Measurements from ENCODE around the gene TFAP2A. TPM values are rescaled to one million over a fixed set of nuclear protein-coding genes. Genes with fewer than 3 reads are reported as not detected.

The TFAP2A gene
- total RNA-seq, 2 donors from 2014 or later, result 0.12 TPM; not detected in 1

DNA sequence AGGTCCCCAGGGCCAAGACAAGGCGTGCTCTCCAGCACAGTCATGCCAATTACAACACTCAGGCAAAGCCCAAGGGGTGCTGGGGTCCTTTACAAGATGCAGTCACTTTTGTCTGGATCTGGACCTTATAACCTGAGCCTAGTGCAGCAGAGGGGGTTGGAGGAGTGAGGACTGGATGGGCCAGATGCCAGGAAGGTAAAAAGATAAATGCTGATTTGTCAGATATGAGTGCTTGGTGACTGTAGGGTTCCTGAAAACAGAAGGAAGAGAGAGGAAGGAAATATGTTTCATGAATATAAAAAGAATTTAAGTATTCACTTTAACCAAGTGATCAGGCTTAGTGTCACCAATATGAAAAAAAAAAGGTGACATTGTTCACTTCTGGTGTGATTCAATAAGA, 43.4 kb upstream of the TFAP2A start:
- no peaks in the 10 kb centered on the region for H3K4me1 ChIP-seq
- no peaks in the 10 kb centered on the region for H3K9me3 ChIP-seq
- TF ChIP-seq, protein P1, sequence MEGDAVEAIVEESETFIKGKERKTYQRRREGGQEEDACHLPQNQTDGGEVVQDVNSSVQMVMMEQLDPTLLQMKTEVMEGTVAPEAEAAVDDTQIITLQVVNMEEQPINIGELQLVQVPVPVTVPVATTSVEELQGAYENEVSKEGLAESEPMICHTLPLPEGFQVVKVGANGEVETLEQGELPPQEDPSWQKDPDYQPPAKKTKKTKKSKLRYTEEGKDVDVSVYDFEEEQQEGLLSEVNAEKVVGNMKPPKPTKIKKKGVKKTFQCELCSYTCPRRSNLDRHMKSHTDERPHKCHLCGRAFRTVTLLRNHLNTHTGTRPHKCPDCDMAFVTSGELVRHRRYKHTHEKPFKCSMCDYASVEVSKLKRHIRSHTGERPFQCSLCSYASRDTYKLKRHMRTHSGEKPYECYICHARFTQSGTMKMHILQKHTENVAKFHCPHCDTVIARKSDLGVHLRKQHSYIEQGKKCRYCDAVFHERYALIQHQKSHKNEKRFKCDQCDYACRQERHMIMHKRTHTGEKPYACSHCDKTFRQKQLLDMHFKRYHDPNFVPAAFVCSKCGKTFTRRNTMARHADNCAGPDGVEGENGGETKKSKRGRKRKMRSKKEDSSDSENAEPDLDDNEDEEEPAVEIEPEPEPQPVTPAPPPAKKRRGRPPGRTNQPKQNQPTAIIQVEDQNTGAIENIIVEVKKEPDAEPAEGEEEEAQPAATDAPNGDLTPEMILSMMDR (IDR thresholded peaks at IDR 0.05), result no peak
- no peak overlapping the region for H3K4me3 ChIP-seq
- DNase-seq (ENCODE audit: low spot score), result no peak
- no peaks in the 10 kb centered on the region for H3K36me3 ChIP-seq
- H3K27me3 ChIP-seq, result no peaks in the 10 kb centered on the region
- no peak overlapping the region for H3K27ac ChIP-seq

DNA sequence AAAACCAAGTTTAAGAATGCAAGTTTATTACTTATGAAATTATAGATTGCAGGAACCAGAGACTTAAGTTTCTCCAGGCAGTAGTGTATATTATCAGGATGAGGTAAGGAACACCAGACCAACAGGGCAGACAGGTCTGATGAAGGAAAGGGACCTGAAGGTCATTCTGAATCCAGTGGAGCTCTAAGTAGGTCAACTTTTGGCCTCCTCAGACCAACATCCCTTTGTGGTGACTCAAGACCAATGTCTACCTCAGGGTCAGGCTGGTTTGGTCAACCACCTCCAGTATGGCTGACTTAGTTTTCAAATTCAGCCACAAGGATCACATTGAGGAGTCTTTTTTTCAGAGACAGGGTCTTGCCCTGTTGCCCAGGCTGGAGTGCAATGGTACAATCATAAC, 38.7 kb upstream of the TFAP2A start:
- no peaks in the 10 kb centered on the region for H3K27me3 ChIP-seq
- no peak overlapping the region for H3K27ac ChIP-seq
- H3K4me3 ChIP-seq, result no peak overlapping the region
- H3K36me3 ChIP-seq, result no peaks in the 10 kb centered on the region
- H3K9me3 ChIP-seq, result no peaks in the 10 kb centered on the region
- no peaks in the 10 kb centered on the region for H3K4me1 ChIP-seq
- TF ChIP-seq, protein P1 (IDR thresholded peaks at IDR 0.05), result no peak
- DNase-seq (ENCODE audit: low spot score), result no peak

DNA sequence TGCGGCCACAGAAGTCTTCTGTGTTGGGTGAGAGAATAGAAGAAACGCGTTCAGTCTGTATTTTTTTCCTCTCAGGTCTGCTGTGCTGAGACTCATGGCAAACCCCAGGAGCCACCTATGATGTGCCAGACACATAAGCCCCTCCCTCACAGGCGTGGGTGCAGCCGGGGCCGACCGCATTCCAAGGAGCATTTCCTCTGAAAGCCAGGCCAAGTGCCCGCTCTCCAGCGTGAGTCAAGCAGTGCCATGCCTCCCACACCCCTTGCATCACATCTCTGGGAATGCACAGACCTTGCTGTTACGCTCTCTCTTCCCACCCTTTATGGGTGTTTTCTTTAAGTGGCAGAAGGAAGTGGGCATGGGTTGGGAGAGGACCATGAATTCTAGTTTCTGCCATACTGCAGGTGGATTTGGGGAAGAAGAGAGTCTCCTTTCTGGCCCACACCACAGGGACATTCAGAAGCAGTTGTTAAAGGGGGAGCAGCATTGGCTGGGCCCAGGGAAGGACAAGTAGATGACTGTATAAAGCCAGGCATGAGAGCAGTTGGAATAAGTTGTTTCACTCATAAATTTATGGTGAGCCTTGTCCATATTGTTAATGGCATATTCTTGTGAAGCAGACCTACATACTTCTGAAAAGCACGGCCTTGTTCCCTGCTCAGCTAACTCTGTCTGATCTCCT, 37.1 kb upstream of the TFAP2A start:
- Histone ChIP-seq H3K9me3 (no peaks in the 10 kb centered on the region), H3K27ac (no peak overlapping the region), H3K4me3 (no peak overlapping the region), H3K36me3 (no peaks in the 10 kb centered on the region), H3K4me1 (no peaks in the 10 kb centered on the region), H3K27me3 (no peaks in the 10 kb centered on the region)
- TF ChIP-seq, protein P1 (IDR thresholded peaks at IDR 0.05), result no peak
- no peak for DNase-seq (ENCODE audit: low spot score)

DNA sequence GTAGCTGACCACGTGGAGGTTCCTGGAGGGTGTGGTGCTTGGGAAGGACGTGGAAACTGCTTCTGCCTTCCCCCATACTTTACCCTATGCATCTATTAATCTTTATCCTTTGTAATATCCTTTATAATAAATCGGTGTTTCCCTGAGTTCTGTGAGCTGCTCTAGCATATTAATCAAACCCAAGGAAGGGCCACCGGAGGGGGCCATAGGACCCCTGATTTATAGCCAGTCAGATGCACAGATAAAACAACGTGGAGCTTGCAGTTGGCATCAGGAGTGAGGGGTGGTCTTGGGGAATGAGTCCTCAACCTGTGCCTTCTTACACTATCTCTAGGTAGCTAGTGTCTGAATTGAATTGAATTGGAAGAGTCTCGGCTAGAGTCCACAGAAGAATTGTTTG, 36.5 kb upstream of the TFAP2A start:
- Histone ChIP-seq H3K27ac (no peak overlapping the region), H3K36me3 (no peaks in the 10 kb centered on the region), H3K4me3 (no peak overlapping the region), H3K4me1 (no peaks in the 10 kb centered on the region), H3K27me3 (no peaks in the 10 kb centered on the region), H3K9me3 (no peaks in the 10 kb centered on the region)
- TF ChIP-seq, protein P1 (IDR thresholded peaks at IDR 0.05), result no peak
- no peak for DNase-seq (ENCODE audit: low spot score)

DNA sequence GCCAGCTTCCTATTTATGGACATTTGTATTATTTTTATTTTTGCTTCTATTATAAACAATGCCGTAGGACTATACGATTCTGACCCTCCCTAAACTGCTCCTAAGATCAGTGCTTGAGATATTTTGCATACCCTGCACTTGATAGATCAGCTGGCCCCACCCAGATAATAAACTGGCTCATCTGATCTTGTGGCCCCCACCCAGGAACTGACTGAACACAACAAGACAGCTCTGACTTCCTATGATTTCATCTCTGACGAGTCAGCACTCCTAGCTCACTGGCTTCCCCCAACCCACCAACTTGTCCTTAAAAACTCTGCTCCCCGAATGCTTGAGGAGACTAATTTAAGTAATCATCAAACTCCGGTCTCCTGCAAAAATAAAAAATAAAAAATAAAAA, 34.9 kb upstream of the TFAP2A start:
- no peaks in the 10 kb centered on the region for H3K27me3 ChIP-seq

More for the DNA sequence above, 34.9 kb upstream of the TFAP2A start:
- TF ChIP-seq, protein P1 (IDR thresholded peaks at IDR 0.05), result no peak
- H3K4me1 ChIP-seq, result no peaks in the 10 kb centered on the region
- H3K9me3 ChIP-seq, result no peaks in the 10 kb centered on the region
- DNase-seq (ENCODE audit: low spot score), result no peak
- no peaks in the 10 kb centered on the region for H3K36me3 ChIP-seq
- no peak overlapping the region for H3K4me3 ChIP-seq
- H3K27ac ChIP-seq, result no peak overlapping the region
